HepG2 (cell line): Measurements from ENCODE around the gene DICER1. TPM values are rescaled to one million over a fixed set of nuclear protein-coding genes. Genes with fewer than 3 reads are reported as not detected.

ENCODE experiments used
- ATAC-seq: fragments of 200-7000 bp; cut with Tn5 transposase; 3 replicates; pipeline ENCODE4 v1.9.1; 2020; ENCODE audit warnings: mild to moderate bottlenecking, moderate library complexity
- BruUV-seq: library from RNA; stranded (reverse); fragments of 400-500 nt; replicated peaks from 2 replicates; lab custom pipeline; 2021; lab: Mats Ljungman, UMichigan
- CTCF ChIA-PET: fragments of 300-600 bp; formaldehyde crosslinking; extraction: SDS; loops from one replicate; lab custom pipeline; 2021; ENCODE audit warnings: low total read pairs, inconsistent platforms, low intra/inter-chr PET ratio; lab: Yijun Ruan, JAX
- POLR2A ChIA-PET: fragments of 350-600 bp; sonication (Branson Sonifier 250); formaldehyde crosslinking; loops from one replicate; lab custom pipeline; 2020; ENCODE audit warnings: antibody characterized with exemption, inconsistent platforms; lab: Yijun Ruan, JAX
- DNase-seq: peaks from one replicate; pipeline ENCODE4 v3.0.0-alpha.2; 2015; ENCODE audit warnings: low spot score
- FAIRE-seq: peaks from 3 replicates; lab custom pipeline; 2011; peaks lifted over from hg19 to GRCh38; lab: Jason Lieb, UNC
- H2AFZ ChIP-seq: one replicate; pipeline ENCODE4 v1.6.1; 2011; ENCODE audit warnings: low read length, inconsistent platforms
- H3K27ac ChIP-seq: fragments of 300-600 bp; 3 replicates; pipeline ENCODE4 v1.8.0; 2011; ENCODE audit warnings: mixed run types, mild to moderate bottlenecking, mixed read lengths, low read length, inconsistent platforms; ENCODE audit not compliant: insufficient read depth; ENCODE audit errors: extremely low read length
- H3K27me3 ChIP-seq, 2 experiments: fragments of 200-600 bp in 1 of 2; 2 replicates in 1 of 2; 3 replicates in 1 of 2; pipeline versions ENCODE4 v1.6.0 to v1.8.0; 2011; ENCODE audit warnings: low read length in 2 of 2, mild to moderate bottlenecking in 2 of 2, moderate library complexity in 2 of 2, inconsistent platforms in 1 of 2; ENCODE audit not compliant: insufficient read depth in 2 of 2, control insufficient read depth in 1 of 2
- H3K36me3 ChIP-seq, 2 experiments: fragments of 200-600 bp in 1 of 2; replicated peaks in 1 of 2; 2 replicates in 1 of 2; 3 replicates in 1 of 2; pipeline versions ENCODE4 v1.5.1 to v1.8.0; 2011; ENCODE audit warnings: low read length in 2 of 2, inconsistent platforms in 1 of 2; ENCODE audit not compliant: insufficient read depth in 2 of 2, control insufficient read depth in 1 of 2
- H3K4me1 ChIP-seq: 2 replicates; pipeline ENCODE4 v1.5.1; 2012; ENCODE audit warnings: low read length, inconsistent platforms; ENCODE audit not compliant: insufficient read depth
- H3K4me2 ChIP-seq: 2 replicates; pipeline ENCODE4 v1.6.0; 2011; ENCODE audit warnings: low read depth, low read length, inconsistent platforms
- H3K4me3 ChIP-seq, 3 experiments: fragments of 200-600 bp in 1 of 3; sonication (generic), shearing (Covaris generic) in 1 of 3; replicated peaks in 1 of 3; 2 replicates each; pipeline ENCODE4 v1.5.1; 2011 to 2016; ENCODE audit warnings: low read length in 3 of 3, inconsistent platforms in 2 of 3, low read depth in 2 of 3, mild to moderate bottlenecking in 2 of 3, control low read depth in 1 of 3, mixed read lengths in 1 of 3; ENCODE audit not compliant: insufficient read depth in 1 of 3
- H3K79me2 ChIP-seq: one replicate; pipeline ENCODE4 v1.6.1; 2011; ENCODE audit warnings: low read length, inconsistent platforms; ENCODE audit not compliant: insufficient read depth
- H3K9ac ChIP-seq: 2 replicates; pipeline ENCODE4 v1.6.0; 2011; ENCODE audit warnings: mild to moderate bottlenecking, low read depth, low read length, inconsistent platforms; ENCODE audit not compliant: insufficient read depth
- H3K9me3 ChIP-seq: 2 replicates; pipeline ENCODE4 v1.5.1; 2012; ENCODE audit warnings: mild to moderate bottlenecking, low read length
- H4K20me1 ChIP-seq: 2 replicates; pipeline ENCODE4 v1.6.0; 2011; ENCODE audit warnings: inconsistent platforms, mild to moderate bottlenecking, low read length, moderate library complexity; ENCODE audit not compliant: insufficient read depth
- CAMTA2 ChIP-seq: sonication (generic); formaldehyde crosslinking; IDR thresholded peaks from 2 replicates; pipeline ENCODE4 v1.4.0; 2020; ENCODE audit warnings: mild to moderate bottlenecking, missing genetic modification reagents, borderline replicate concordance
- KLF12 ChIP-seq: sonication (generic); formaldehyde crosslinking; IDR thresholded peaks from 2 replicates; pipeline ENCODE4 v1.4.0; 2020; ENCODE audit warnings: missing genetic modification reagents, borderline replicate concordance
- NFAT5 ChIP-seq: sonication (generic); formaldehyde crosslinking; IDR thresholded peaks from 2 replicates; pipeline ENCODE4 v1.4.0; 2020; ENCODE audit warnings: missing genetic modification reagents
- PATZ1 ChIP-seq: sonication (generic); formaldehyde crosslinking; IDR thresholded peaks from 2 replicates; pipeline ENCODE4 v1.4.0; 2020; ENCODE audit warnings: missing genetic modification reagents
- RFX1 ChIP-seq: fragments of 450-650 bp; IDR thresholded peaks from 2 replicates; pipeline ENCODE4 v1.6.1; 2017
- SIX4 ChIP-seq: sonication (generic); formaldehyde crosslinking; IDR thresholded peaks from 2 replicates; pipeline ENCODE4 v1.4.0; 2020; ENCODE audit warnings: missing genetic modification reagents
- ZBTB10 ChIP-seq: sonication (generic); formaldehyde crosslinking; IDR thresholded peaks from 2 replicates; pipeline ENCODE4 v1.4.0; 2020; ENCODE audit warnings: missing genetic modification reagents, borderline replicate concordance
- ZBTB38 ChIP-seq: sonication (generic); formaldehyde crosslinking; IDR thresholded peaks from 2 replicates; pipeline ENCODE4 v1.5.1; 2020; ENCODE audit warnings: mild to moderate bottlenecking, missing genetic modification reagents
- ZNF572 ChIP-seq: sonication (generic); formaldehyde crosslinking; IDR thresholded peaks from 2 replicates; pipeline ENCODE4 v1.5.1; 2020; ENCODE audit warnings: mild to moderate bottlenecking, missing genetic modification reagents
- WGBS: methylation state at CpG from one replicate; pipeline ENCODE4 v1.1.6; 2017; ENCODE audit warnings: low lambda C conversion rate; 5-methylcytosine and 5-hydroxymethylcytosine counted together
- in situ Hi-C: cut with HindIII; loops from 2 replicates; pipeline ENCODE4 v1.10.0; 2017; ENCODE audit warnings: low pct_unique_long_range_greater_than_20kb; ENCODE audit not compliant: extremely low pct_ligation_motif_present
- intact Hi-C: fragments of 100-400 bp; cut with micrococcal nuclease; formaldehyde crosslinking; loops from one replicate; pipeline ENCODE4 v1.10.0; 2022; ENCODE audit not compliant: unreplicated experiment
- polyA plus RNA-seq, 8 experiments: library from polyadenylated mRNA; depleted of rRNA in 3 of 8; stranded (reverse) in 7 of 8; unstranded in 1 of 8; fragments of >200 nt; fragmentation: Illumina TruSeq in 4 of 8; extraction: Trizol in 4 of 8; gene quantifications; 2 replicates each; pipeline versions ENCODE4 v1.2.1 to v1.2.3, GENCODE V29; 2011 to 2016; ENCODE audit warnings: low read depth in 4 of 8, missing spikeins in 1 of 8, mixed read lengths in 1 of 8; ENCODE audit not compliant: insufficient read depth in 1 of 8
- total RNA-seq, 5 experiments: library from RNA; depleted of rRNA; stranded (reverse); fragments of >200 nt; fragmentation: Illumina TruSeq; extraction: Trizol; gene quantifications; 2 replicates each; pipeline ENCODE4 v1.2.3, GENCODE V29; 2016; ENCODE audit warnings: low read depth in 1 of 5

Gene DICER1
- total and polyA plus RNA-seq, 2 of the 13 experiments (the other 11 are each of a cell fraction or from before 2014, with no cell fraction given): 31.8 to 61.9 TPM

GRCh38 chr14:95163666-95164065, 6.3 kb upstream of the DICER1 start:
- H3K9me3 ChIP-seq: peaks cover 10% of the 10 kb centered on the region; the same call in 1 of the 2 replicates
- H3K4me3 ChIP-seq: no peak overlapping the region
- H3K4me2 ChIP-seq: no peak overlapping the region
- no peaks in the 10 kb centered on the region for H3K27me3 ChIP-seq
- intact Hi-C loops (no loop called here), in situ Hi-C loops (no loop called here)
- FAIRE-seq (no peak), ATAC-seq (no peak), DNase-seq (no peak)
- POLR2A ChIA-PET: no interaction called here
- no peak overlapping the region for H2AFZ ChIP-seq
- no peak for TF ChIP-seq ZBTB10 (CRISPR knock-in tag)
- TF ChIP-seq KLF12: no peak
- TF ChIP-seq NFAT5 (CRISPR knock-in tag): no peak
- no peak for TF ChIP-seq RFX1
- no peak for TF ChIP-seq ZNF572 (CRISPR knock-in tag)
- TF ChIP-seq CAMTA2 (CRISPR knock-in tag): no peak
- TF ChIP-seq PATZ1 (CRISPR knock-in tag): no peak
- TF ChIP-seq SIX4: no peak
- TF ChIP-seq ZBTB38 (CRISPR knock-in tag): no peak
- no peak overlapping the region for H3K9ac ChIP-seq
- CTCF ChIA-PET: no interaction called here
- no peaks in the 10 kb centered on the region for H4K20me1 ChIP-seq
- 94% methylated on average over 3 of the region's 3 CpGs for WGBS
- no peaks in the 10 kb centered on the region for H3K79me2 ChIP-seq
- peaks cover 14% of the 10 kb centered on the region for H3K4me1 ChIP-seq
- no peaks in the 10 kb centered on the region for H3K36me3 ChIP-seq
- H3K27ac ChIP-seq: no peak overlapping the region
- no TSS peak for BruUV-seq
